SW480 (cell line): Measurements from ENCODE around the gene VTI1A.
"Not testable (repeated sequence)": the region's sequence is repeated elsewhere in the genome, so short reads cannot be mapped to it uniquely, and the experiment has no call there.

Source experiments
- DNase-seq: peaks from one replicate; pipeline ENCODE4 v3.0.0-alpha.2; 2016; ENCODE audit warnings: low spot score

VTI1A gene

DNA sequence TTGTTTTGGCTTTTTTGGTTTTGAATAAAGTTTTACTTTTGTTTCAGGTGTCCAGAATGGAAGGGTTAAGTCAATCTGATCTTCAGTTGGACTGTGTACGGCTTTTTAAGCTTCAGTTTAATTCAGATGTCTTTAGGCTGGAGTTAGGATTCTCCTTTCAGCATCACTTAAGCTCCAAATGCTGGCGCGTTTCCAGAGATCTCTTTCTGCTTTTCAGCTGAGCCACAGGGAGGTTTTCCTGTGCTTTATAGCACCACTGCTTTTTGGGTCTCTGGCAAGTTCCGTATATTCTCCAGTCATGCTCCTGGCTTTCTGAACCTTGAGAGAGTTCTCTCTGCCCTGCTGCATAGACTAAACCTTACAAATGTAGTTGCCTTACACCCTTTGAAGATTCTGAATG, 60.0 kb downstream of the VTI1A start:
- no peak for DNase-seq

DNA sequence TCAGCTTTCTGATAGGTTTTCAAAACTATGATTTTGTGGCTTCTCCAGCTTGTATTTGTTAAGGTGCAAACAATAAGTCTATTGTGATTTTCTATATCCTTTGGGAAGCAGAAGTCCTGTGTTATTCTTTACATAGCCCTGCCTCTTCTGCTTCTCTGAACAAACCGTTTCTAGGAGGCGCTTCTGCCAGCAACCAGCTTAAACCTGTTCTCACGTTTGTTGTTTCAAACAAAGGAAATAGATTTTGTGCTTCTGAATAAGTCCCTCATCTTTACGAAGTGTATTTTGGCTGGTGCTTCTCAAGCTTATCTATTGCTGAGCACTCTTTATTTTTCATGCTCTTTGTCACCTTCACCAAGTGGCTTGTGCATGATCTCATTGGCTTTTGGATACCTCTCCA, 61.0 kb downstream of the VTI1A start:
- DNase-seq: no peak

DNA sequence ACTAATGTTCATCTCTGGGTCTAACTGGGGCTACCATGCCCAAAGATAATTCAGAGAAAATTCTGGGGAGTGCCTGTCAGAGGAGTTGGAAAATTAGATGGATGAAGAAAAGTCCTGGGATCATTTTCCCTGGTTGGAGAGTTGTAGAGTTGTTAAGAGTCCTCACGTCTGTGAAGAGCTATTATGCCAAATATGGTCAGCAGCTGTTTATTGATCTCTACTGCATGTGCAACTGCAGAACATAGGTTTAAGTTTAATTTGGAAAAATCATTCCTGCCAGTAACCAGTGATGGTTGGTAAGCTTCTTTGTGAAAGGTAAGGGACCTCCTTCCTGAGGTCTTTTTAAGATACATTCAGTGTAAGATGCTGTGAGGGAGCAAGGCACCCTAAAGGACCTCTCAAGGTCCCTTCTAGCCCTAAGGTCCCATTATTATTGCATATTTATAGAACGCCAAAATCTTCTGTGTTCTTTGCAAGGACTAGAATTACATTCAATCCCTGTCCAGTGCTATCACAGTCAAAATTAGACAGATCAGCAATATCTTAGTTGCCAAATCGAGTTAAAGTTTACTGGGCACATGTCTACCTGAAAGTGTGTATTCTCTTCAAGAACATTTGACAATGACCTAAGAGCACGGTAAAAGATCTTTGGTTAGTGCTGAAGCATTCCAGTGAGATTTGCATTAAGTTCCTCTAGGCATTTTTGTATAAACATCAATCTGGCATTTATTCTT, 62.7 kb downstream of the VTI1A start:
- DNase-seq: no peak

DNA sequence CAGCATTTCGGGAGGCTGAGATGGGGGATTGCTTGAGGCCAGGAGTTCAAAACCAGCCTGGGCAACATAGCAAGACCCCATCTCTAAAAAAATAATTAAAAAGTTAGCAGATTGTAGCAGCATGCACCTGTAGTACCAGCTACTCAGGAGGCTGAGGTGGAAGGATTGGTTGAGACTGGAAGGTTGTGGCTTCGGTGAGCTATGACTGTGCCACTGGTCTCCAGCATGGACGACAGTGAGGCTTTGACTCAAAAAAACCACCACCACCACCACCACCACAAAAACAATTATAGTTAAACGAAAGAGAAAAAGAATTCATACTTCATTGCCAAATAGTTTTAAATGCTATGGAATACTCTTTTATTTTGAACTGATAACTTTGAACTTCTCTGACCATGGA, 63.4 kb downstream of the VTI1A start:
- no peak for DNase-seq

DNA sequence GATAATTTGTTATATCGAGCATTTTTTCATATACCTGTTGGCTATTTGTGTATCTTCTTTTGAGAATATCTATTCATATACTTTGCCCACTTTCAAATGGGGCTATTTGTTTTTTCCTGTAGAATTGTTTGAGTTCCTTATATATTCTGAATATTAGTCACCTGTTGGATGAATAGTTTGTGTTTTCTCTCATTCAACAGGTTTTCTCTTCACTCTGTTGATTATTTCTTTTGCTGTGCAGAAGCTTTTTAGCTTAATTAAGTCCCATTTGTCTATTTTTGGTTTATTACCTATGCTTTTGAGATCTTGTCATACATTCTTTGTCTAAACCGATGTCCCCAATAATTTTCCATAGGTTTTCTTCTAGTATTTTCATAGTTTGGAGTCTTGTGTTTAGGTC, 65.3 kb downstream of the VTI1A start:
- no peak for DNase-seq

DNA sequence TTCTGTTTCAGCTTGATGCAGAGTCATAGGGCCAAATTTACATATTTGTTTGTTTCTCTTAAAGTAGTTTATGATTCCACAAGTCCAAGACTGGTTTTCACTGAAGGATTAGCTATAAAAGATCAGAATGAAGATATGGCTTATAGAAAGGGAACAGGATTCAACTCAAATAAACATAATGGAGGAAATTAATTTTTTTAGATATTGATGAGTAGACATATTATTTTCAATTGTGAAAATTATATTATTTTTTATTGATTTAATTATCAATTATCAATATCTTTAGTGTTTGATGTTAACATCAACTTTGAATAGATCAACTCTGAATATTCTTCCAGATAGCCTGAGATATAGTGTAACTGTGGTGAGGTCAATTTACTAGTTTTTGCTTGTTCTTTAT, 68.1 kb downstream of the VTI1A start:
- no peak for DNase-seq

DNA sequence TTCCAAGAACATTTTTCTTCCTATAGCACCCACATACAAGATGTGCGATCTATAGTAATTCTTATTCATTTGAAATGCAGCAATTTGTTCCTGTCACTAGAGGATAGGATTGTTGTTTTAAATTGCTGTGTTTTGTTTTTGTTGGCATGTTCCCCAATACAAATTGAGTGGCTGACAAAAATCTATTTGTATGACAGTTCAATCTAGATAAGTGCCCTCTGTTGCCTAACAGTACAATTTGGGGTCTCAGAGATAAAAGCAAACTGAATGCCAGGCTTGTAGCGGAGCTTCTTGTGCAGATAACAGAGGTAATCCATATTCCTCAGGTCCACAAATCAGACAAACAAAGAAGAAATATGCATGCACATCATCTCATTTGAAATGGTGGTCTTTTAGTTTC, 68.8 kb downstream of the VTI1A start:
- no peak for DNase-seq

DNA sequence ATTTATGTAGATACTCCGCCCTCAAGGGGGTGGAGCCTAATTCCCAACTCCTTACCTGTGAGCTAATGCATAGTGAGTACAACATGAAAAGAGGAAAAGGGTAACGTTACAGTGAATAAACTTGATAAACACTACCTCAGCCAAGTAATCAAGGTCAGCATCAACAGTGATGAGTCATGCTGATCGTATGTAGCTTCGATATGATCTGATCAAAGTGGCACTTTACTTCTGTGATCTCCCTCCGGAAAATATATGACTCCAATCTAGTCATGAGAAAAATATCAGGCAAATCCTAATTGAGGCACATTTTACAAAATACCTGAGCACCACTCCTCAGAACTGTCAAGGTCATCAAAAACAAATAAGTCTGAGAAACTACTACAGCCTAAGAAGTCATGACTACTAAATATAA, 70.4 kb downstream of the VTI1A start:
- peak; percentile 92 for DNase-seq

DNA sequence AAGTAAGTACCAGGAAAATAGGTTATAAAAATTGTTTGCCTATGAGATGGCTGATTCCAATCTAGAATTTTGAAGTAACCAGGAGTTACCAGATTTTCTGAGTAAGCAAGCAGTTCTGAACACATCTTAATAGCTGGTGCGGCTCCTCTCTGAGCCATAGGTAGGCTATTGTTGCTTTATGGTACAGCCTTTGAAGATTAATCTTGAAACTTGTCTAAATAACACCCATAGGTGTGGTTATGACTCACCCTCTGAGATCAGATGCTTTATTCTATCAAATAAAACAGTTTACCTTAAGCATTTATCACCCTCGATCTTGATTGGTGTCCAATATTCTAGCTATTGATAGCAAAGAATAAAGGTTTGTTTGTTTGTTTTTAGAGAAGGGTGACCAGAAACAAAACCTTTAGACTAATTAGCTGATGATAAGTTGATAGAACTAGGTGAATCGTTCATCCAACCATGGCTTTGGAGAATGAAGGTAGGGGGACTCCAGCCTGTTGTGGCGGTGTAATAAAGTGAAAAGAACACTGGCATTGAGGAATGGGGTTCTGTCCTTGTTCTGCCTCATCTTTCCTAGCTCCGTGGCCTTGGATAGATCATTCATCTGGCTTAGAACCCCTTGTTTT, 72.2 kb downstream of the VTI1A start:
- peak; percentile 96 for DNase-seq

DNA sequence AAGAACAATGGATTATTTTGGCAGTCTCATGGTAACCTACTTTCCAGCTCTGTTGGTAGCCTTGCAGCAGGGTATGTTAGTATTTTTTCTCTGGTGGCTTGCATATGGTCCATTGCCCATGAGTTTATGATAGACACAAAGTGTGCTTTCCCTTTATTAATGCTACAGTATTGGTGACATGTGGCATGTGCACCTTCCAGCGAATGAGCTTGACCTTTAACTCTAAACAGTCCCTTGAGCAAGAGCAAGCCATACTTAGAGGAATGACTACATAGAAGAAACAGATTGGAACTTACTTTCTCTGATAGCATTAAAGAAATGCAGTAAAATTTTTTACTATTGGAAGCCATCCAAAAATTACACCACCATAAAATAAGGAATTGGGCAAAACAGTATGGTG, 73.9 kb downstream of the VTI1A start:
- DNase-seq: no peak

DNA sequence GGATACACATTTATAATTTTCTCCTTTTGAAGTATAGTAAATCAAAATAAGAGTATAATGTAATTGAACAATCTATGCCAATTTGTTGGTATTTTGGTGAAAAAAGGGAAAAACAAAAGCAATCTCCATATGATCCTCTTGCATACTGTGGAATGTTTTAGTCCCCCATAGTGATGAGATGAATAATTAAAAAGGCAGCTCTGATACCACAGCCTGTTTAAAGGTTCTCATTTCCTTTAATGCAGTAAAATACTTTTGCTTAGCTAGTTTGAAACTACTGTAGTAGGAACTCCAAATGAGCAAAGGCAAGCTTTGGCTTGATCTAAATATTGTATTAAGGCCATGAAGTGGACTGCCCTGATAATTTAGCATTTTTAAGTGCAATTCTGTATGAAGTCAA, 77.6 kb downstream of the VTI1A start:
- no peak for DNase-seq

DNA sequence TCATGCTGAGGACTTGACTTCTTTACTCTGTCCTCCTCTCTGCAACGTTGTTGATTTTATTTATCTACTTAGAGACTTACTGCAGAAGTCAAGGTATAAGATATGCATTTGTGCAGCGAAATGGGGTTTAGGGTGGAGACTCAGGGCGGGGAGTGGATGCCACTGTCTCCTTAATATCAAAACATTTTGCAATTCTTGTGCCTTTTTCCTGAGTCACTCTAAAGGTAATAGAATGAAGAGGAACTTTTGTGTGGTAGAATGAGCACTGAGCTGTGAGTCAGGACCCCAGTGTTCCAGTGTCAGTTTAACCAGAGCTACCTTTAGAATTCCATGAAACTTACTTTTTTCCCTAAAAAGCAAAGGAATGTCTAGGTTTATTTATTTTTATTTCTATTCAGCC, 78.2 kb downstream of the VTI1A start:
- DNase-seq: no peak

DNA sequence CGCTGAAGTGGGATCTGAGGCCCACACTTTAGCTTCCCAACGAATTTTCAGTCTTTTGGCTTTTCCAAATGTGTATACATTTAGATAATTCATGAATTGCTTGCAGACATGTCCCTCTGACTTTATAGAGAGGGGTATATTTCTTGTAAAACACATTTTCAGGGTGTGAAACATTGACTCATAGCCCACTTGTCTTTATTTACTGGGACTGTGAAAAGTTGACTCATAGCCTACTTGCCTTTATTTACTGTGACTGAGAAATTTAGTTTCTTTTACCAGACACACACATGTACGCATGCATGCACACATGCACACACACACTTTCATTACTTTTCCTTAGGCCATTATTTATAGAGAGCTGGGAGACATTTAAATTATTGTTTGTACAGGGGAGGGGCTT, 79.1 kb downstream of the VTI1A start:
- no peak for DNase-seq

DNA sequence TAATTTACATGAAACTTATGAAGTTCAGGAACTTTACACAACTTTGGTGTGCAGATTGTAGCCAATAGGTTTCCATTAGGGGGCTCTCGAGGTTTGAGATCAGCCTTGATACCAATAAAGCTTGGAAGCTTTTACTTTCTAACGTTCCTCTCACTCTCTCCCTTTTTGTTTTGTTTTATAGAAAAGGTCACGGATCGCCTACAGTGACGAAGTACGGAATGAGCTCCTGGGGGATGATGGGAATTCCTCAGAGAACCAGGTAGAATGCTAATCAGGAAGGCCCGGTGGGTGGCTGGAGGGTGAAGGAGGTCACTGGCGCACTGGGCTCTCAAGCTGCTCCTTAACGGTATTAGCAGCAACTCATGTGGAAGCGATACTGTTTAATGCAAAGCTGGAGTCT, 79.9 kb downstream of the VTI1A start:
- DNase-seq: no peak

DNA sequence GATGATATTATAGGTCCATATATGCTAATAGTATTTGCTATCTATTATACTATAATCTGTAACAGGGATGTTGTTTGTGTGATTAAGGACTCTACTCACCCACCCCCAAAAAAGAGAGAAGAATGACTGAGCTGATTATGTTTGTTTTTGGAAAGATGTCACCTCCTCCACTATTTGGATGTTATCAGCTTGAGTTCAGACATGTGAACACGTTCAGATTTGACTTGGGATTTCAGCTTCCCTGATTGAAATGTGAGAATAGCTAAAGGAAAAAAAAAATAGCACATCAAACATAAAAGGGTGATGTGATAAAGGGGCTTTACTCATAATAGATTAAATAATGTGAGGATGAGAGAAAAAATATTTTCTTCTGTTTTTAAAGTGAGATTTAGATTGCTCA, 81.2 kb downstream of the VTI1A start:
- no peak for DNase-seq

DNA sequence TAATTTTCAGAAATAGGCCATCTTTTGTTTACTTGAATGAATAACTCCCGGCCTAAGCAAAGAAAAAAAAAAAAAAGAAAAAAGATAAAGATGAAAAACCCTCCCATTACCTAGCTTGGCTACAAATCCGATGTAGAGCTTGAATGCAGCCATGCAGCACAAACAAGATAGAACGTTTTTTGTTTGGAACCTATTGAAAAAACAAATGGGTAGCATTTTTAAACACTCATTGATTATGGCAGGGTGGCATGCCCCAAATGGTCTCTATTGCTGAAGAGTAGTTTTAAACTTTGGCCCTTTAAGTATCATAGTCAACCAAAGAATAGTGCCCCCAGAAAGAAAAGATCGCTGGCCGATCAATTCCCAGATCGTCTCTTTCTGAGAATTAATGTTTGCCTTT, 84.4 kb downstream of the VTI1A start:
- no peak for DNase-seq

DNA sequence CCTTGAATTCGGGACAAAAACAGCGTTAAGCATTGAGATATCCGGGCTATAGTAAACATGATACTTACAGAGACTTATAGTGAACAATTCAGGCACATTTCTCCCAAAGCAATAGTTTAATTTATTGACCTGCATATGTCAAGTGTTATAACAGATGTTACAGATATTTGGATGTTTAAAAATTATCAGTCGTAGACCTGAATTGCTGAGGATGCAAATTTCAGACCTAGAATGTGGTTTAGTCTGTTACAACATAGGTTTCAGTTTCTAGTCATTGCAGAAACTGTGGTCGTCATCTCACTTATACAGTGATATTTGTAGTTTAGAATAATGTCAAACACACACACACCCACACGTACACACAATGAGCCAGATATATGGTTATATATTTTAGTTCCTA, 85.2 kb downstream of the VTI1A start:
- DNase-seq: peak; percentile 83

DNA sequence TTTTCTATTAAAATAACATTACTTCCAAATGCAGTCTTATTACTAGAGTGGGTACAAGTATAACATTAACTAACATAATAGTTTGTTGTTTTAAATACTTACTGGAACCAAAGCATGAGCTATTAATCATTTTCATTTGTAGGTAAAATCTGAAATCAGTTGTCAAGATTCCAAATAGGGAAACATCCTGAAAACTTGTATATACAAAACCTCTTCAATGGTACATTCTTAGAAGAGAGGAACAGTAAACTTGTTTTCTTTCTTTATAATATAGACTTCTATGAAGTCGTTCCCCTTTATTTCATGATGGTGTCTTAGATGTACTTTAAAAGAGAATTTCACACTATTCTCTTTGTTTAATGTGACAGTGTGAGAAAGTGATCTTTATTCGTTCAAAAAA, 85.9 kb downstream of the VTI1A start:
- DNase-seq: no peak

DNA sequence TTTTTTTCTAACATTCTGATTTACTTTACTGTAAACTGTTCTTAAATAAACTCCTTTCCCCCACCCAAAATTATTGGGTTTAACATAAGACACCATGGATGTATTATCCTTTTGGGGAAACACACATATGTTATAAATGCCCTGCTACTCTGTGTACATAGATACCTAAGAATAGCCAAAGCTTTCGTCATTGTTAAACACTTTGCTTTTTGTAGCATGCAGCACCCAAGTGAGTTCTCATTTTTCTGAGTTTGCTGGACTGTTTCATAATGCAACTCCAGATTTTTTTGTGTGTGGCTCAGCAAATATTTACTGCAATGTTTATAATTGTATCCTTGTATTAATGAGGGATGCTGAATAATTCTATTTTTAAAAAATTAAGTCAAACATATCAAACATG, 86.9 kb downstream of the VTI1A start:
- DNase-seq: no peak

DNA sequence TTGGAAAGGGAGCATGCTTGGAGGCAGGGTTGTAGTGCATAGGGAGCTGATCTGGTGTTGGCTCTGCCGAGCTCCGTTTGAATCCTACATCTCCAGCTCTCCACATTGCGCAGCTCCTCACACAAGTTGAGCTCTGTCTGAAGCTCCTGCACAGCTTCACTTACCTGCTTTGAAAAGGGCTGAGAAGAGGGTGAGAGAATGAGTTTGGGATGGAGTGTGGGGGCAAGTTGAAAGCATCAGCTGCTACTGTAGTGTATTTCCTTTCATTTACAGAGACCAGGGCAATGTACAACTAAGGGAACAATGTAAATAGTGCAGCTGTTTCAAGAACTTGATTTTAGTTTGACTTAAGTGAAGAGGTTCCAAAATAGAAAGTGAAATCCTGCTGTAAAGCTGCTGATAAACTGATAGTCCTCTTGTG, 88.5 kb downstream of the VTI1A start:
- DNase-seq: peak; percentile 47

DNA sequence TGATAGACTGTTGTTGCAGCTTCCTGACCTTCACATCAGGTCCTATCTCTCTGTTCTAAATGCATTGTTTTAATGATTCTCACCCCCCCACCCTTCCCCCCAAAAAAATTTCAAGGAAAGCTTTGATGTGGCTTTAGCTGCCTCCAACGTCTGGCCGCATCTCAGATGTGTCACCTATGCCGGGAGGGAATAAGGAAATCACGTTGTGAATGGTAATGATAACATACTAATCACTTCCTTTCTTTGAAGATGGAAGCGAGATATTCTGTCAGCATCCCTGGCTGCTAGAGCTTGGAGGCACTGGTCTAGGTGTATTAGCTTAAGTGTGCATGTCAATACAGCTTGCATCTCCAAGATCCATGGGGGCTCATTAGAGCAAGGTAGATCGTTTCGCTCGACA, 89.6 kb downstream of the VTI1A start:
- DNase-seq: peak; percentile 94

DNA sequence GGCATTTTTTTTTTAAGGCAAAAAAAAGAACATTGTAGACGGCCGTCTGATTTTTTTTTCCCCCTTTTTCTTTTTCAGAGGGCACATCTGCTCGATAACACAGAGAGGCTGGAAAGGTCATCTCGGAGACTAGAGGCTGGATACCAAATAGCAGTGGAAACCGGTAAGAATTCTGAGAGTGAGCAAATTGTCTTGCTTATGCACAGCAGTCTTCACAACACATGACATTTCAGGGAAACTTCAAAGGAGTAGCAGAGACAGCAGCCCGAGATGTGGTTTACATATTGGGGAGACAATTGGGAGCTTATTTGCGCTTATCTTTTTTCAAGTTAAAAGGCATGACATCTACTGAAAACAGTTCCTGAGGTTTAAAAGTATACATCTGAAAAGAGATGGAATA, 91.2 kb downstream of the VTI1A start:
- no peak for DNase-seq

DNA sequence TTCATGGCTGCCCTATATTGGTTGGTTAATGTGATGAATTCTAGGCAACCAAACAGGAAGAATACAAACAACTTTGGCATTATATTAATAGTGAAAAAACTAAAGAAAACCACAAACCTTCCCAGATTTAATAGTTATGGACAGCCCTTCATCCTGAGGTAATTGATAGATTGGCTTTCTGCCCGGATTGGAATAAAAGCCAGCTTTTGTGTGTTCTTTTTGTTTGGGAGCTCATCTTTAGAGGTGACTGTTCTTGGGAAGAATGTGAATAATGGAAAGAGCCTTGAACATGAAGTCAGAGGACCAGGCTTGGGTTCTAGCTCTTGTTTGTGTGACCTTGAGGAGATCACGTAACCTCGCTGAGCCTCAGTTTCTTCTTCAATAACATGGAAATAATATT, 92.3 kb downstream of the VTI1A start:
- no peak for DNase-seq

DNA sequence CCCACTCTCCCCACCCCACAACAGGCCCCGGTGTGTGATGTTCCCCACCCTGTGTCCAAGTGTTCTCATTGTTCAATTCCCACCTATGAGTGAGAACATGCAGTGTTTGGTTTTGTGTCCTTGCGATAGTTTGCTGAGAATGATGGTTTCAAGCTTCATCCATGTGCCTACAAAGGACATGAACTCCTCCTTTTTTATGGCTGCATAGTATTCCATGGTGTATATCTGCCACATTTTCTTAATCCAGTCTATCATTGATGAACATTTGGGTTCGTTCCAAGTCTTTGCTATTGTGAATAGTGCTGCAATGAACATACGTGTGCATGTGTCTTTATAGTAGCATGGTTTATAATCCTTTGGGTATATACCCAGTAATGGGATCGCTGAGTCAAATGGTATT, 95.8 kb downstream of the VTI1A start:
- DNase-seq: not testable (repeated sequence)
